T47D (cell line): ENCODE measurements around the gene CUL2.

ENCODE experiments used
- DNase-seq, 2 experiments: peaks; one replicate each; pipeline versions ENCODE4 v3.0.0 to v3.0.0-alpha.2; 2011 to 2012; ENCODE audit warnings: low read depth in 1 of 2, low spot score in 1 of 2
- JUND ChIP-seq: IDR thresholded peaks from 2 replicates; pipeline ENCODE4 v1.6.1; 2012; ENCODE audit warnings: low read depth
- in situ Hi-C: cut with HindIII; loops from 2 replicates; pipeline ENCODE4 v1.10.0; 2016; ENCODE audit warnings: low sequenced_read_pairs, low pct_unique_long_range_greater_than_20kb

Gene CUL2

DNA sequence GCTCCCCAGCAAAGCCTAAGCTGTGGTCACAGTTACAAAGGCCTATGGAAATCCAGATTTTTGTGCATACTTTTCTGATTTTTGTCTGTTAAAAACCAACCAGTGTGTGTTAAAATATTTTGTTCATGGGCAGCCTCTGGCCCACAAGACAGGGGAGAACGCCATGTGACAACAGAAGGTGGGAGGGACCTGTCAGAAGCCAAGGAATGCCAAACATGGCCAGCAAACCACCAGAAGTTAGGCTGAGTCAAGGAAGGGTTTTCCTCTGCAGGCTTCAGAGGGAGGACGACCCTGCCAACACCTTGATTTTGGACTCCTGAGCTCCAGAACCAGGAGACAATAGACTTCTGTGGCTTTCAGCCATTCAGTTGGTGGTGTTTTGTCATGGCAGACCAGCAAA lies 127.3 kb downstream of the CUL2 start:
- no peak for TF ChIP-seq JUND
- no peak for DNase-seq
- in situ Hi-C loops, result no loop called here

- in situ Hi-C loops, result no loop called here
- DNase-seq, result peak in 1 of 2 experiments; percentile 60
- TF ChIP-seq JUND, result no peak
Measured at GRCh38 chr10:34960983-34961382, 129.2 kb downstream of the CUL2 start.

DNA sequence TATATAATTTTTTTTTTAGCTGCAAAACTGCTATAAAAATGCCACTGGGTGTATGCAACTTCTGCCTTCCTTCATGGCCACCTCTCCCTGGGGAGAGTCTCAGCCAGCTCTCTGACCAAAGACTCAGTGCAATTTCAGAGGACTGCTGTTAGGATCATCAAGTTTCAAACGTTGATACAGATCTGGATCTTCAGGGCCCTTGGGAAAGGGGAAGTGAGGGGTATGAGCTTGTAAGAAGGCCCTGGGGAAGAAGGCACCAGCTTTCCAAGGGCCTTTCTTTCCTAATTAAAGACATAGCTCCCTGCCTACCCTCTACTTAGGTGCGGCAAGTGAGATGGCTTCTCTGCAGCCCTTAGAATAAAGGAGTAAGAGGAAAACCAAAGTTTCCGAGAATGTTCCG lies 130.4 kb downstream of the CUL2 start:
- no peak for DNase-seq
- TF ChIP-seq JUND, result no peak
- in situ Hi-C loops, result no loop called here

DNA sequence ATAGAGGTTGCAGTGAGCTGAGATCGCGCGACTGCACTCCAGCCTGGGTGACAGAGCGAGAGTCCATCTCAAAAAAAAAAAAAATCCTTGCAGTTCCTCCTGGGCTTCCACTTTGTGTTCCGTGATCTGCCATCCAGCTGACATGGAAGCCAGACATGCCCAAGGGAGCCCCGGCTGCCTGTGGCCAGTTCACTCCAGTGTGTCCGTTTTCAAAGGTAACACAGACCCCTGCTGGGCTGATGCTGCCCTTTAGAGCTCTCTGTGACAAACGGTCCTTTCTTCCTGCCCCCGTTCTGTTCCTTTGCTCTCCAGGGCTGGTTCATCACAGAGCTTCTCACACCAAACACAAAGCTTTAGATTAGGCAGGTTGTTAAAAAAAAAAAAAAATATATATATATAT lies 130.8 kb downstream of the CUL2 start:
- in situ Hi-C loops, result no loop called here
- no peak for TF ChIP-seq JUND
- DNase-seq, result no peak
